HepG2 (cell line): ENCODE measurements around the gene SUPV3L1. TPM values are rescaled to one million over a fixed set of nuclear protein-coding genes. Genes with fewer than 3 reads are reported as not detected.

ENCODE experiments used
- ATAC-seq: fragments of 200-7000 bp; cut with Tn5 transposase; 3 replicates; pipeline ENCODE4 v1.9.1; 2020; ENCODE audit warnings: mild to moderate bottlenecking, moderate library complexity
- BruUV-seq: library from RNA; stranded (reverse); fragments of 400-500 nt; replicated peaks from 2 replicates; lab custom pipeline; 2021; lab: Mats Ljungman, UMichigan
- CTCF ChIA-PET: fragments of 300-600 bp; formaldehyde crosslinking; extraction: SDS; loops from one replicate; lab custom pipeline; 2021; ENCODE audit warnings: low total read pairs, inconsistent platforms, low intra/inter-chr PET ratio; lab: Yijun Ruan, JAX
- POLR2A ChIA-PET: fragments of 350-600 bp; sonication (Branson Sonifier 250); formaldehyde crosslinking; loops from one replicate; lab custom pipeline; 2020; ENCODE audit warnings: antibody characterized with exemption, inconsistent platforms; lab: Yijun Ruan, JAX
- DNase-seq: peaks from one replicate; pipeline ENCODE4 v3.0.0-alpha.2; 2015; ENCODE audit warnings: low spot score
- FAIRE-seq: peaks from 3 replicates; lab custom pipeline; 2011; peaks lifted over from hg19 to GRCh38; lab: Jason Lieb, UNC
- H2AFZ ChIP-seq: one replicate; pipeline ENCODE4 v1.6.1; 2011; ENCODE audit warnings: low read length, inconsistent platforms
- H3K27ac ChIP-seq: fragments of 300-600 bp; 3 replicates; pipeline ENCODE4 v1.8.0; 2011; ENCODE audit warnings: mixed run types, mild to moderate bottlenecking, mixed read lengths, low read length, inconsistent platforms; ENCODE audit not compliant: insufficient read depth; ENCODE audit errors: extremely low read length
- H3K27me3 ChIP-seq, 2 experiments: fragments of 200-600 bp in 1 of 2; 2 replicates in 1 of 2; 3 replicates in 1 of 2; pipeline versions ENCODE4 v1.6.0 to v1.8.0; 2011; ENCODE audit warnings: low read length in 2 of 2, mild to moderate bottlenecking in 2 of 2, moderate library complexity in 2 of 2, inconsistent platforms in 1 of 2; ENCODE audit not compliant: insufficient read depth in 2 of 2, control insufficient read depth in 1 of 2
- H3K36me3 ChIP-seq, 2 experiments: fragments of 200-600 bp in 1 of 2; replicated peaks in 1 of 2; 2 replicates in 1 of 2; 3 replicates in 1 of 2; pipeline versions ENCODE4 v1.5.1 to v1.8.0; 2011; ENCODE audit warnings: low read length in 2 of 2, inconsistent platforms in 1 of 2; ENCODE audit not compliant: insufficient read depth in 2 of 2, control insufficient read depth in 1 of 2
- H3K4me1 ChIP-seq: 2 replicates; pipeline ENCODE4 v1.5.1; 2012; ENCODE audit warnings: low read length, inconsistent platforms; ENCODE audit not compliant: insufficient read depth
- H3K4me2 ChIP-seq: 2 replicates; pipeline ENCODE4 v1.6.0; 2011; ENCODE audit warnings: low read depth, low read length, inconsistent platforms
- H3K4me3 ChIP-seq, 3 experiments: fragments of 200-600 bp in 1 of 3; sonication (generic), shearing (Covaris generic) in 1 of 3; replicated peaks in 1 of 3; 2 replicates each; pipeline ENCODE4 v1.5.1; 2011 to 2016; ENCODE audit warnings: low read length in 3 of 3, inconsistent platforms in 2 of 3, low read depth in 2 of 3, mild to moderate bottlenecking in 2 of 3, control low read depth in 1 of 3, mixed read lengths in 1 of 3; ENCODE audit not compliant: insufficient read depth in 1 of 3
- H3K79me2 ChIP-seq: one replicate; pipeline ENCODE4 v1.6.1; 2011; ENCODE audit warnings: low read length, inconsistent platforms; ENCODE audit not compliant: insufficient read depth
- H3K9ac ChIP-seq: 2 replicates; pipeline ENCODE4 v1.6.0; 2011; ENCODE audit warnings: mild to moderate bottlenecking, low read depth, low read length, inconsistent platforms; ENCODE audit not compliant: insufficient read depth
- H3K9me3 ChIP-seq: 2 replicates; pipeline ENCODE4 v1.5.1; 2012; ENCODE audit warnings: mild to moderate bottlenecking, low read length
- H4K20me1 ChIP-seq: 2 replicates; pipeline ENCODE4 v1.6.0; 2011; ENCODE audit warnings: inconsistent platforms, mild to moderate bottlenecking, low read length, moderate library complexity; ENCODE audit not compliant: insufficient read depth
- AFF4 ChIP-seq: sonication (generic); formaldehyde crosslinking; IDR thresholded peaks from 2 replicates; pipeline ENCODE4 v1.4.0; 2020; ENCODE audit warnings: missing genetic modification reagents
- ISX ChIP-seq: sonication (generic); formaldehyde crosslinking; conservative IDR thresholded peaks from 2 replicates; pipeline ENCODE4 v1.5.0; 2020; ENCODE audit warnings: missing genetic modification reagents
- ZNF318 ChIP-seq: sonication (generic); formaldehyde crosslinking; IDR thresholded peaks from 2 replicates; pipeline ENCODE4 v1.4.0; 2020; ENCODE audit warnings: mild to moderate bottlenecking, missing genetic modification reagents
- WGBS: methylation state at CpG from one replicate; pipeline ENCODE4 v1.1.6; 2017; ENCODE audit warnings: low lambda C conversion rate; 5-methylcytosine and 5-hydroxymethylcytosine counted together
- in situ Hi-C: cut with HindIII; loops from 2 replicates; pipeline ENCODE4 v1.10.0; 2017; ENCODE audit warnings: low pct_unique_long_range_greater_than_20kb; ENCODE audit not compliant: extremely low pct_ligation_motif_present
- intact Hi-C: fragments of 100-400 bp; cut with micrococcal nuclease; formaldehyde crosslinking; loops from one replicate; pipeline ENCODE4 v1.10.0; 2022; ENCODE audit not compliant: unreplicated experiment
- polyA plus RNA-seq, 8 experiments: library from polyadenylated mRNA; depleted of rRNA in 3 of 8; stranded (reverse) in 7 of 8; unstranded in 1 of 8; fragments of >200 nt; fragmentation: Illumina TruSeq in 4 of 8; extraction: Trizol in 4 of 8; gene quantifications; 2 replicates each; pipeline versions ENCODE4 v1.2.1 to v1.2.3, GENCODE V29; 2011 to 2016; ENCODE audit warnings: low read depth in 4 of 8, missing spikeins in 1 of 8, mixed read lengths in 1 of 8; ENCODE audit not compliant: insufficient read depth in 1 of 8
- total RNA-seq, 5 experiments: library from RNA; depleted of rRNA; stranded (reverse); fragments of >200 nt; fragmentation: Illumina TruSeq; extraction: Trizol; gene quantifications; 2 replicates each; pipeline ENCODE4 v1.2.3, GENCODE V29; 2016; ENCODE audit warnings: low read depth in 1 of 5

SUPV3L1 gene
- total and polyA plus RNA-seq, 2 of the 13 experiments (the other 11 are each of a cell fraction or from before 2014, with no cell fraction given): 28.8 to 45.7 TPM

- no peak overlapping the region for H3K27ac ChIP-seq
- H3K79me2 ChIP-seq: no peaks in the 10 kb centered on the region
- H3K4me2 ChIP-seq: no peak overlapping the region
- H3K4me3 ChIP-seq: no peak overlapping the region
- no peak for DNase-seq
- ChIA-PET POLR2A (no interaction called here), CTCF (no interaction called here)
- no peaks in the 10 kb centered on the region for H3K27me3 ChIP-seq
- ATAC-seq: no peak
- no peaks in the 10 kb centered on the region; the same call in 1 of the 2 replicates for H4K20me1 ChIP-seq
- no peak overlapping the region for H3K9ac ChIP-seq
- no peaks in the 10 kb centered on the region for H3K4me1 ChIP-seq
- H3K36me3 ChIP-seq: peaks cover 3 to 10% of the 10 kb centered on the region in 2 experiments; a peak in 1 of 5 replicates
- no peak for TF ChIP-seq AFF4 (CRISPR knock-in tag)
- no peak for TF ChIP-seq ISX
- no peak for TF ChIP-seq ZNF318 (CRISPR knock-in tag)
- no peak overlapping the region for H2AFZ ChIP-seq
- no TSS peak for BruUV-seq
- intact Hi-C loops (no loop called here), in situ Hi-C loops (no loop called here)
- WGBS: 98% methylated on average over 11 of the region's 11 CpGs
- FAIRE-seq: no peak
- H3K9me3 ChIP-seq: no peaks in the 10 kb centered on the region
Observed at GRCh38 chr10:69240455-69240854, 60.4 kb downstream of the SUPV3L1 start.
